Measurements from ENCODE around the gene NUP210L. TPM values are rescaled to one million over a fixed set of nuclear protein-coding genes. Genes with fewer than 3 reads are reported as not detected.

NUP210L gene
- total RNA-seq, 1 donor from 2014 or later = 0.43 TPM

Small RNA genes within 50 kb of the gene (microRNA-seq; reads per million reads assigned to microRNA genes)
- gene MIR190B (1.6 reads per million), gene MIR5698 (not detected), gene MIR6737 (not detected)

Other genes with a start within 250 kb of the NUP210L start
- gene GATAD2B, start 232.1 kb downstream of the NUP210L start, total RNA-seq = 30.1 TPM
- 45.5 TPM for gene DENND4B, start 208.4 kb downstream of the NUP210L start, total RNA-seq
- gene CRTC2, start 196.5 kb downstream of the NUP210L start, total RNA-seq = 20.8 TPM
- gene SLC39A1, start 191.5 kb downstream of the NUP210L start, total RNA-seq = 46.9 TPM
- gene CREB3L4, start 187.2 kb downstream of the NUP210L start, total RNA-seq = 4.1 TPM
- gene JTB, start 177.4 kb downstream of the NUP210L start, total RNA-seq = 69.6 TPM
- 59.9 TPM for gene RAB13, start 168.7 kb downstream of the NUP210L start, total RNA-seq
- 788 TPM for gene RPS27, start 164.3 kb downstream of the NUP210L start, total RNA-seq
- gene TPM3, start 37.0 kb upstream of the NUP210L start, total RNA-seq = 80.9 TPM
- not detected for gene CFAP141, start 51.3 kb upstream of the NUP210L start, total RNA-seq
- gene UBAP2L, start 65.9 kb upstream of the NUP210L start, total RNA-seq = 91.2 TPM
- 166 TPM for gene HAX1, start 117.6 kb upstream of the NUP210L start, total RNA-seq
- gene AQP10, start 166.0 kb upstream of the NUP210L start, total RNA-seq = 0.08 TPM
- gene ATP8B2, start 170.5 kb upstream of the NUP210L start, total RNA-seq = 11.0 TPM

All from Right ventricle myocardium superior (tissue), 1 donor.